Gastrocnemius medialis (tissue), 4 donors: ENCODE results near the gene FRZB. TPM values are rescaled to one million over a fixed set of nuclear protein-coding genes. Genes with fewer than 3 reads are reported as not detected.

Source experiments
- ATAC-seq, 2 donors: fragments of 150-250 bp; one replicate each; pipeline ENCODE4 v1.9.1; 2016
- DNase-seq, 2 donors: peaks; one replicate each; pipeline ENCODE4 v3.0.0-alpha.2; 2019
- H3K27ac ChIP-seq, 4 donors: fragments of 200-600 bp; sonication (generic); 1 replicate in 1 of 4; 2 replicates in 3 of 4; pipeline ENCODE4 v1.5.1; 2016 to 2018; ENCODE audit warnings: mild to moderate bottlenecking in 2 of 4, moderate library complexity in 1 of 4
- H3K27me3 ChIP-seq, 3 donors: fragments of 200-600 bp; sonication (generic) in 2 of 3; 1 replicate in 1 of 3; 2 replicates in 2 of 3; pipeline versions ENCODE4 v1.5.1 to v1.6.0; 2016 to 2019; ENCODE audit warnings: mild to moderate bottlenecking in 1 of 3, moderate library complexity in 1 of 3
- H3K36me3 ChIP-seq, 2 donors: fragments of 200-600 bp; sonication (generic) in 1 of 2; one replicate each; pipeline ENCODE4 v1.5.1; 2017 to 2018
- H3K4me1 ChIP-seq, 2 donors: fragments of 200-600 bp; sonication (generic) in 1 of 2; one replicate each; pipeline ENCODE4 v1.5.1; 2016 to 2017; ENCODE audit warnings: mild to moderate bottlenecking in 2 of 2
- H3K4me3 ChIP-seq, 4 donors: fragments of 200-600 bp; sonication (generic) in 3 of 4; 1 replicate in 1 of 4; 2 replicates in 3 of 4; pipeline ENCODE4 v1.5.1; 2016 to 2019; ENCODE audit warnings: mild to moderate bottlenecking in 2 of 4
- H3K9me3 ChIP-seq, 3 donors: fragments of 200-600 bp; sonication (generic) in 2 of 3; 1 replicate in 1 of 3; 2 replicates in 2 of 3; pipeline ENCODE4 v1.5.1; 2016 to 2019
- POLR2A ChIP-seq, 2 donors: fragments of 450-650 bp; IDR thresholded peaks; one replicate each; pipeline ENCODE4 v1.6.1; 2017; ENCODE audit warnings: antibody characterized with exemption in 2 of 2, mild to moderate bottlenecking in 2 of 2, moderate library complexity in 2 of 2
- in situ Hi-C, 4 donors: fragments of 200-750 bp; cut with MboI; loops; one replicate each; pipeline versions ENCODE4 v1.15.0 to v1.8.0; 2017; ENCODE audit warnings: low sequenced_read_pairs in 4 of 4
- intact Hi-C: fragments of 100-400 bp; cut with DNase I; formaldehyde crosslinking; loops from one replicate; pipeline ENCODE4 v1.15.1; 2023; ENCODE audit warnings: low total_unique reads
- total RNA-seq, 4 donors: library from RNA; depleted of rRNA; stranded (reverse); fragments of >200 nt; gene quantifications; one replicate each; pipeline versions ENCODE4 v1.1.0 to v1.2.3, GENCODE V29; 2016
- TF ChIP-seq, protein P1 (sequence below), 5 experiments: fragments of 450-650 bp in 3 of 5; fragments of 200-600 bp in 2 of 5; sonication (generic) in 2 of 5; IDR thresholded peaks in 4 of 5; conservative IDR thresholded peaks in 1 of 5; 1 replicate in 4 of 5; 2 replicates in 1 of 5; pipeline ENCODE4 v1.5.1; 2016 to 2019; ENCODE audit warnings: antibody characterized with exemption in 5 of 5, mild to moderate bottlenecking in 3 of 5, moderate library complexity in 3 of 5

Gene FRZB
- total RNA-seq, 4 donors from 2014 or later, result 1.3 to 31.3 (median 4.3) TPM

DNA sequence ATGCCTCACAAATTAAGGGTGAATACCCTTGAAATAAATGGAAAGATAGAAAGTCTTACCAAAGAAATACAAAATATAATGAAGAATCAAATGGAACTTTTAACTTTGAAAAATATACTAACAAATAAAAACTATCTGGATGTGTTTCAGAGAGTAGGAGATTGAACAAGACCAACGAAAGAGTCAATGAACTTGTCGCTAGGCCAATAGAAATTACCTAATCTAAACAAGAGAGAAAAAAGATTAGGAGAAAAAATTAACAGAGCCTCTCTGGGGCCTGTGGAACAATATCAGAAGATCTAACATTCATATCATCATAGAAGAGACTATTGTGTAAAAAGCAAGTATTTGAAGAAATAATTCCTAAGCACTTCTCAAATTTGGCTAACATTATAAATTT lies 11.1 kb downstream of the FRZB start:
- intact Hi-C loops, result no loop called here
- Histone ChIP-seq H3K36me3 (no peaks in the 10 kb centered on the region), H3K4me3 (no peak overlapping the region), H3K27me3 (no peaks in the 10 kb centered on the region), H3K4me1 (peaks cover 0 to 3% of the 10 kb centered on the region in 2 donors), H3K9me3 (no peaks in the 10 kb centered on the region), H3K27ac (no peak overlapping the region)
- ATAC-seq (no peak), DNase-seq (no peak)
- TF ChIP-seq, protein P1, sequence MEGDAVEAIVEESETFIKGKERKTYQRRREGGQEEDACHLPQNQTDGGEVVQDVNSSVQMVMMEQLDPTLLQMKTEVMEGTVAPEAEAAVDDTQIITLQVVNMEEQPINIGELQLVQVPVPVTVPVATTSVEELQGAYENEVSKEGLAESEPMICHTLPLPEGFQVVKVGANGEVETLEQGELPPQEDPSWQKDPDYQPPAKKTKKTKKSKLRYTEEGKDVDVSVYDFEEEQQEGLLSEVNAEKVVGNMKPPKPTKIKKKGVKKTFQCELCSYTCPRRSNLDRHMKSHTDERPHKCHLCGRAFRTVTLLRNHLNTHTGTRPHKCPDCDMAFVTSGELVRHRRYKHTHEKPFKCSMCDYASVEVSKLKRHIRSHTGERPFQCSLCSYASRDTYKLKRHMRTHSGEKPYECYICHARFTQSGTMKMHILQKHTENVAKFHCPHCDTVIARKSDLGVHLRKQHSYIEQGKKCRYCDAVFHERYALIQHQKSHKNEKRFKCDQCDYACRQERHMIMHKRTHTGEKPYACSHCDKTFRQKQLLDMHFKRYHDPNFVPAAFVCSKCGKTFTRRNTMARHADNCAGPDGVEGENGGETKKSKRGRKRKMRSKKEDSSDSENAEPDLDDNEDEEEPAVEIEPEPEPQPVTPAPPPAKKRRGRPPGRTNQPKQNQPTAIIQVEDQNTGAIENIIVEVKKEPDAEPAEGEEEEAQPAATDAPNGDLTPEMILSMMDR (IDR thresholded peaks at IDR 0.05 in 4 of 5, conservative IDR thresholded peaks at IDR 0.05 in 1 of 5), result no peak
- no peak for TF ChIP-seq POLR2A (IDR thresholded peaks at IDR 0.05)
- in situ Hi-C loops, result no loop called here

DNA sequence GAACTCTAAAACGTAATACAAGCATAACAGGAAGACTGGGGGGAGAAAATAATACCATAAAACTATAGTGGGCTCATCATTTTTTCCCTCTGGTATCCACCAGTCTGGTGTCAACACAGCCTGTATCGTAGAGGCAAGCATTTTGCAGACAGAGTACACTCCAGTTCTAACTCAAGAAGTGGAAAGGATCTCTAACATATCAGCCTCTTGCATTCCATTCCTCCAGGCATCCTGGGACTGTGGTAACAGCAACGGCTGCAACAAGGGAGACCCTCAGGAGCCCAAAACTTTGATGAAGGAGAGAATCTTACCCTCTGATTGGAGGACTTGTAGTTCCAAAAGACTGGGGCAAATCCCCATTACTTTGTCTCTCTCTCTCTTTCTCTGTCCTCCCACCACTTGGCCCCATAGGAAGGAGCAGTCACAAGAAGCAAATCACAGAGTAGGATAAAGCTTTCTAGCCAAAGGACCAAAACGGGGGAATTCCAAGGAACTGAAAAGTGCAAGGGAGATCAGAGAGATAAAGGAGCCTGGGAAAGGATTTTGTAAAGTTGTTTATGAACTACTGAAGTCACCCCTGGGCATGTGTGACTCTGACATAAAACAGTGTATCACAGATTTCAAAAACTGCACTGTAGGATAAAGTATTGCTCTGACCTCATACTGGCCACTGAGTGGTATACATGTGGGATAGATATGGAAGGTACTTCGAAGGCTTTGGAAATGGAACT lies 11.9 kb downstream of the FRZB start:
- Histone ChIP-seq H3K4me1 (peaks cover 0 to 3% of the 10 kb centered on the region in 2 donors), H3K9me3 (no peaks in the 10 kb centered on the region), H3K36me3 (no peaks in the 10 kb centered on the region), H3K4me3 (no peak overlapping the region), H3K27me3 (no peaks in the 10 kb centered on the region), H3K27ac (no peak overlapping the region)
- in situ Hi-C loops (no loop called here), intact Hi-C loops (no loop called here)
- no peak for TF ChIP-seq POLR2A (IDR thresholded peaks at IDR 0.05)
- TF ChIP-seq, protein P1 (IDR thresholded peaks at IDR 0.05 in 4 of 5, conservative IDR thresholded peaks at IDR 0.05 in 1 of 5), result no peak
- DNase-seq (no peak), ATAC-seq (no peak)

DNA sequence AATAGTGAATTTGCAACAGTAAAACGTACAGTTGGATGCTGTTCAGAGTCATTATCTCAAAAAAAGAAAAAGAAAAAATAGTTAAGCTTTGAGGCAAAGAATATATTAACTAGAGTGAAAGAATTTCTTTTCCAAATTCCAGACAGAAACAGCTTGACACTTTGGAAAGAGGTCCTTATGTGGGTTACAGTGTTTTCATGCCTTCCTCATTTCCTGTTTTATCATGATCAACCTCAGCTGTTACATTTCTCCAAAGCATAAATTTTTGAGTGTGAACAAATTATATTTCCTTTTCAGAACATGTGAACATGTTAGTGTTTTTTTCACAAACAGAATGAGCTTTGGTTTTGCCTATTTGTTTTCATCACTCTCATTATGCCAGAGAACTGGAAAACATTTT lies 13.6 kb downstream of the FRZB start:
- no peak for DNase-seq
- no peaks in the 10 kb centered on the region for H3K27me3 ChIP-seq
- in situ Hi-C loops, result no loop called here
- H3K4me1 ChIP-seq, result peaks cover 0 to 3% of the 10 kb centered on the region in 2 donors
- no peak overlapping the region for H3K27ac ChIP-seq
- no peaks in the 10 kb centered on the region for H3K9me3 ChIP-seq
- intact Hi-C loops, result no loop called here
- no peak for ATAC-seq
- H3K36me3 ChIP-seq, result no peaks in the 10 kb centered on the region
- H3K4me3 ChIP-seq, result no peak overlapping the region
- TF ChIP-seq, protein P1 (IDR thresholded peaks at IDR 0.05 in 4 of 5, conservative IDR thresholded peaks at IDR 0.05 in 1 of 5), result no peak
- no peak for TF ChIP-seq POLR2A (IDR thresholded peaks at IDR 0.05)

DNA sequence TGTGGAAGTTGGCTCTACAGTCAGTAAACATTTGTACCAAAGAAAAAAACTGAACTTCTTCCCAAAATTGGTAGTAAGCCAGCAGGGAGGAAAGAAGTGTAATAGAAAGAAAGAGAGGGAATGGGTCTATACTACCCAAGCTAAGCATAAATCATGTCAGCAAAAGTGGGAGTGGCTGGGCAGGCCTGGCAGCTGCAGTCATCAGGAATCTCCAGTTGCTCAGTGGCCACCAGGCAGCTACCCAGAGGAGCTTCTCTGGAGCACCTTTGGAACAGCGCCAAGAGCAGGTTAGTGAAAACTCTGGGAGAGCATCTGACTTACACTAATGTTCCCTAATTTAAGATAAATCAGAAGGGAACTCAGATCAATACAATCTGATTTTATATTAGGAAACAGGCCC lies 14.3 kb downstream of the FRZB start:
- TF ChIP-seq POLR2A (IDR thresholded peaks at IDR 0.05), result no peak
- TF ChIP-seq, protein P1 (IDR thresholded peaks at IDR 0.05 in 4 of 5, conservative IDR thresholded peaks at IDR 0.05 in 1 of 5), result no peak
- peak in 1 of 2 donors; percentile 62 for ATAC-seq
- in situ Hi-C loops, result no loop called here
- Histone ChIP-seq H3K4me1 (peaks cover 0 to 3% of the 10 kb centered on the region in 2 donors), H3K27ac (no peak overlapping the region), H3K36me3 (no peaks in the 10 kb centered on the region), H3K4me3 (no peak overlapping the region), H3K27me3 (no peaks in the 10 kb centered on the region), H3K9me3 (no peaks in the 10 kb centered on the region)
- intact Hi-C loops, result no loop called here
- peak; percentile 8 to 53 for DNase-seq
